Measurements from ENCODE around the gene ATP8B4. TPM values are rescaled to one million over a fixed set of nuclear protein-coding genes. Genes with fewer than 3 reads are reported as not detected.
A peak's percentile ranks its signal among the peaks of the same experiment; 100 is the strongest.

ATP8B4 gene
- total RNA-seq, 1 donor from 2014 or later: 0.56 TPM

- no peak for ATAC-seq
These were observed 191.7 kb downstream of the ATP8B4 start for GRCh38 chr15:49927189-49927861.

DNA sequence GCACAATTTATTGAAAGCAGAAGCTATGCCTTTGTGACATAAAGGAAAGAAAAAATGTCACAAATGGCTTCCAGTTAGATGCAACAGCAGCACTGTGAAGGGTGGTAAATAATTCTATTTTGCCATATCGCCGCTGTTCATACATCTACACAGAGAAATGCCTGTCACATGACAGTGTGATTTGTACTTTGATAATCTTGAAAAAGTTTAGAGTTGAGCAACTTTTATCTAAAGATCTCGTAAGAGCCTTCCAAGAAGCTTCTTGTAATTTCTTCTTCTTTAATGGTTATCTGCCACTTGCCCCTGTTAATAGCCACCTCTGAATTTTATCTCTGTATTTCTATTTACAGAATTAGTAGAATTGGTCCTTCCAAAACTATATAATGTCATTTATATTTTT, 192.3 kb downstream of the ATP8B4 start:
- no peak for ATAC-seq

DNA sequence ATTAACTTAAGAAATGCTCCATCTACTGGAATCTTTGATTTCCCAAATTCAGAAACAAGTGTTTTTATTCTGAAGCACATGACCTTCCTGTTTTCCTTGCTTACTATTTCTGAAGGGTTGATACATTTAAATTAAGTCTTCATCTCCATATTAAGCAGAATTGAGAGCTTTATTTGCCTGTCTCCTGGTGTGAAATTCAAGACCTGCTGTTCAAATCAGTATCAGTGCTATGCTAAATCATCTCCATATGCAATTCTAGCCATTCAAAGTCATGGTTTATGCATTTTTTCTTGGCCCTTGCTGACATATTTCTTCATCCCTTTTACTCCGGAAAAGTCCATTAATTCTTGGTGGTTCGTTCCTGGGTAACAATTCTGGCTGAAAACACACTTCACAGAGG, 195.4 kb downstream of the ATP8B4 start:
- no peak for ATAC-seq

GRCh38 chr15:49919034-49919433, 200.0 kb downstream of the ATP8B4 start:
- no peak for ATAC-seq

- no peak for ATAC-seq
These were observed 200.9 kb downstream of the ATP8B4 start for GRCh38 chr15:49918121-49918520.

DNA sequence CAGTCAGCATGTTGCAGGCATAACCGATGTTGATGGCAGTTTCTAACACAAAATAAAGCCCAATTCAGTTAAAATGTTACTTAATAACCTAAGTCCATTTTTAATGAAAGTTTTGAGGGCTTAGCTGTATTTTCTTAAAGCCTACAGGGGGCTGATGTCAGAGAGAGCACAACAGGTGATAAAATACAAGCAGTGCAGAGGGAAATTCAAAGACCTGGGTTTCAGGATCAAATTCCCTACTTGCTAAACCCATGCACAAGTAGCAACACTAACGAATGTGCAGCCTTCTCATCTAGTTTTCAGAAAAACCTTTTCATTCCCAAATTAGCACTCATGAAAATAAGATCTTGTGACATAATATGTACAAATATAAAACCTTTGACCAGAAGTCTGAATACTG, 202.0 kb downstream of the ATP8B4 start:
- ATAC-seq: no peak

DNA sequence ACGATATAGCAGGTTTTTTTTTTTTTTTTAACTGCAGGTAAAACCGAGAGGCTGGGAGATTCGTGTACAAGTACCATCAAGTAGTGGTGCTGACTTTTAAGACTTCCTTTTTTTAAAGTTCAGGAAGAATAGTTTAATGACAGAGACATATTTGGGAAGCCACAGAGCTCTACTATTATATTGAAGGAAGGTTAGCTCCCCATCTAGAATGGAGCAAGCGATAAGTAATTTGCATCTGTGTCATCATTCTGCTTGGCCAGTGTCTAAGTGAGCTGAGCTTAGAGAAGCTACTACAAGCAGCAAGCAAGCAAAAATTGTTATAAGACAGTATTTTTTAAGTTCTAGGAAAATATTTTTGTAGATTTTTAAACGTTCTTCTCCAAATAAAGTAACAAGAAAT, 203.2 kb downstream of the ATP8B4 start:
- ATAC-seq: no peak

DNA sequence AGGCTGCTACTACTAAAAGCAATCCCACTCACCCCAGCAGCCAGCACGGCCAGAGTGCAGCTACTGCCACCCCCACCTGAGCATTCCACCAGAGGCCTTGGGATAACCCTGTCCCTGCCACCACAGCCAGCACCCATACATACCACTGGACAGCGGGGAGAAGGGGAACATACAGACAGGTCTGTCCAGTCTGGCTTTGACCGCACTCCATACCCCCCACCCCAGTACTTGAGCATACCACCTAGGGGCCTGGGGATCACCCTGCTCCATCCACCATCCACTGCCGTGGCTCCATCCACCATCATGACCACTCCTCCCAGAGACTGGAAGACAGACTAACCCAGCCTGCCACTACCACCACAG, 210.1 kb downstream of the ATP8B4 start:
- no peak for ATAC-seq

DNA sequence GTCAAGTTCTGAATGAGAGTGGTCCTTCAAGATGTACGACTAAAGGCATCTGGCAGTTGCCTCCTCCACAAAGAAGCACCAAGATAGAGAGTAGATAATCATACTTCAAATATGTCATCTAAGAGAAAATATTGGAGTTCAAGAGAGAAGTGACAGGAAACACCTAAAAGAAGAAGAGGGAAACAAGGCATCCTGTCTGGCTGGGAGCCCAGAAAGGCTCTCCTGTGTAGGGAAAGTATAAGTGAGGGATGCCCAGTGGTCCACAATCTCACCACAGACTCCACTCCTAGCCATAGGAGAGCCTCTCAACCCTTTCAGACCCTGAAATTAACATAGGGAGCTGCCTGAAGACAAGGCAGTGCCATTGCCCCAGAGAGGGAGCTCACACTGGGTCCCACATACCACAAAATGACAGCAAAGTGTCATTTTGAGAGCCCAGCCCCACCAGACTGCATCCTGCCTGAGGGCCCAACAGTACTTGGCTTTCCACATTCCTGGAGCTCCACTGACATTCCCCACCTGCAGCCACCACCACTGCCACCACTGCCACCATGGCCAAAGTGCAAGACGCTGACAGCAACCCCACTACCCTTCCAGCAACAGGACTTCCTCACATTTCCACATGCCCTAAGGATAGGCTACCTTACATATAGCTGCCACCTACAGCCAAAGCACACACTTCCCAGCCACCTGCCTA, 210.6 kb downstream of the ATP8B4 start:
- no peak for ATAC-seq

DNA sequence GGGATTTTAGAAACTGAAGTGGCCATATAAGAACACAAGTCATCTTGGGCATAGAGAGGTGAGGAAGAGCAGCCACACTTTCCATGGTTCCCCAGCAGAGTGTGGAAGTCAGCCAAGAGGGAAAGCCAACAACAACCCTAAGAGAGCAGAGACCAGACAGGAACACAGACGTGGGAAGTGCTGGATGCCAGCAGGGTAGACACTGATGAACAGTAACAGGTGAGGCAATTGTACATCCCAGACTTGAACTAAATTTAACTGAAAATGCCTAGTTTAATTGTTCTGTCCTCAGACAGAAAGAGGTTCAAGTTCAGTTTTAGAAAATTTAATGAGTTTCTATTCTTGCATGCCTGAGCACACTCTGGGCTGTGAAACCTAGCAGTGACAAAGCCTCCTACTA, 212.1 kb downstream of the ATP8B4 start:
- no peak for ATAC-seq

DNA sequence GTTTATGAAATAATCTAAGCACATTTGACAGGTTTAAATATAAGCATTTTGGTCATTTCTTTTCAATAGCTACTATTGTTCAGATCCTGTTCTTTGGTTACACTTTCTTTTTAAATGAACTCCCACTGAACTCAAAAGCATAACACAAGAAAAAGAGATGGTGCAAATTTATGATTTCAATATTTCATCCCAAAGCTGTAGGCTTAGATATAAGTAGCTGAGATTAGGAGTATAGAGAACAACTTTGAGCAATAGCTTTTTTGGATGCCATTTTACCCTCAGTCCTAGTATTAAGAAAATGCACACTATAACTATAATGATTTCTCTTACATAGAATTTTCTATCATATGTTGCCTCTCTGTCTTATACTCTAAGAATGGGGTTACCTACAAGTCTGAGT, 213.8 kb downstream of the ATP8B4 start:
- no peak for ATAC-seq

- ATAC-seq: no peak
These were observed 214.7 kb downstream of the ATP8B4 start for GRCh38 chr15:49904296-49904695.

- ATAC-seq: no peak
These were observed 216.1 kb downstream of the ATP8B4 start for GRCh38 chr15:49902685-49903501.

DNA sequence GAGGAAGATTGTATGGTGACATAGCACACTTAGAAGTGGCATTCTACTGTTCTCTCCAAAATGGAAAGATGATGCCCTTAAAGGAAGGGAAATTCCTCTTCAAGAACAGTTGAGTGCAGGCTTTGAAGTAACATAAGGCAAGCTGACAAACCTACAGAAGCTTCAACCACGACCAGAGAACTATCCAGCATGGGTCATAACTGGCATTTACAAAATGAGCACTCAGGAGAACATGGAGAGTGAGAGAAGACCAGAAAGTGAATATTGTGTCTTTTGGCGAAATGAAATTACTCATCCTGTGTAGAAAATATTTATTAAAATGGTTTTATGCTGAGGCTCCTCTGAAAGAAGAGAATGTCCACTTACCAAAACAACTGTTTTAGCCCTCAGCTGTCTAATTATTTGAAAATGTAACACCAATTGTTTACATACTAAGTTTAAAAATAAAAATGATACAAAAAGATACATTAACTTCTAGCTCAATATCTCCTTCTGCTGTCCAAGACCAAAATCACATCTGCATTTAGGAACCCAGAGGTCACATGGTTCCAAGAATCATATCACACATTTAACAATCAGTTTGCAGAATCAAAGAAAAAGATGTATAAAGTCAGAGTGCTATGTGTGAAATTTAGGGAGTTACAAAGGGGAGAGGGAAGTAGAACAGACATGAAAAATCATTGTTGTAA, 216.9 kb downstream of the ATP8B4 start:
- ATAC-seq: no peak

DNA sequence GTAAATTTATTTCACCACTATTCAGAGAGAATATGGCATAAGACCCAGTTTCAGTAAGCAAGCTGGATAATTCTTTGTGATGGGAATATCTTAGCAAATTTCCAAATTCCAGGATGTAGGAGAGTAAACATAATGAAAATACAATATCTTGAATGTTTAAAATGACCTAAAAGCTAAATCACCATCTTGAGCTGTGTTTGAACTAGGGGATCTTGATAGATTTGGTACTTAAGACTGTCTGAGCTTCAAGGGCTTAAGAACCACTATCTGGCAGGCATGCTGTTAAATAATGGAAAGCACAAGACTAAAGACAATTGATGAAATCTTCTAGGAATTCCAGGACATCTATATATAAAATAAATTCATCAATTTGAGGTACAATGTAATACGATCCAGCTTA, 217.7 kb downstream of the ATP8B4 start:
- no peak for ATAC-seq

GRCh38 chr15:49900903-49901235, 218.2 kb downstream of the ATP8B4 start:
- ATAC-seq: no peak

DNA sequence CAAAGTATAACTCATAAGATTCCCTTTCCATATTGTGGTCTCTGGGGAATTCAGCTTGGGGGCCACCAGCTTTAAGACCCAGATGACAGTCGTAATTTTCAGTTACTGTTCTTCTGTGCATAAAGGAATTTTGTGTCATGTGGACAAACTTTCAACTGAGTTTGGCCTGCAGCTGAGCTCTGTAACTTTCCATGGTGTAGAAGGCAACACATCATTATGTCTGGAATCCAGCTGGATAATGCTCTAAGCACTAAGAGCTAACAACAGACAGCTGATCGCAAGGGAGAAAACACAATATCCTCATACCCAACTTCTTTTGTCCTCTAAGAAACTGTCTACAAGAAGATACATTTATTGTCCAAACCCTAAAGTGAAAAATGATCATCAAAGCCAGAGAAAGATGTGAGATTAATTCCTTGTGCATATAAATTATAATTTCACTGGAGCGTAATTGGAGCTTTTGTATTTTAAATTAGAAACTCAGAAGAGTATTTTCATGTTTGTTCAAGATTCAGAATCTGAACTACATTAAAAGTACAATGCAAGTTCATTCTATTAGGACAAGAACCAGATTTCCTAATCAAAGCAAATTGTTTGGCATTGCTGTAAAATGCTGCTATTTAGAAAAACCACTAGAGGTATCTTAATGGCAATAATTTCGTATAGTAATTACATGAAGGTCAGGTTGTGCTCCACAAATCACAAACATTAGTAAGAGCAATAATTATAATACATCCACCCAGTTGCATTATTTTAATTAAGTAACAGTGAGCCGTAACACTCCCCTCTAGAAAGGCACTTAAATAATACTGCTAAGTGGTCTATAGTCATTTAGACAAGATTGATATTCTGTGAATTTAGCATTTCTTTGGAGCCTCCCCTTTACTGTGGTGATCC, 218.8 kb downstream of the ATP8B4 start:
- no peak for ATAC-seq

DNA sequence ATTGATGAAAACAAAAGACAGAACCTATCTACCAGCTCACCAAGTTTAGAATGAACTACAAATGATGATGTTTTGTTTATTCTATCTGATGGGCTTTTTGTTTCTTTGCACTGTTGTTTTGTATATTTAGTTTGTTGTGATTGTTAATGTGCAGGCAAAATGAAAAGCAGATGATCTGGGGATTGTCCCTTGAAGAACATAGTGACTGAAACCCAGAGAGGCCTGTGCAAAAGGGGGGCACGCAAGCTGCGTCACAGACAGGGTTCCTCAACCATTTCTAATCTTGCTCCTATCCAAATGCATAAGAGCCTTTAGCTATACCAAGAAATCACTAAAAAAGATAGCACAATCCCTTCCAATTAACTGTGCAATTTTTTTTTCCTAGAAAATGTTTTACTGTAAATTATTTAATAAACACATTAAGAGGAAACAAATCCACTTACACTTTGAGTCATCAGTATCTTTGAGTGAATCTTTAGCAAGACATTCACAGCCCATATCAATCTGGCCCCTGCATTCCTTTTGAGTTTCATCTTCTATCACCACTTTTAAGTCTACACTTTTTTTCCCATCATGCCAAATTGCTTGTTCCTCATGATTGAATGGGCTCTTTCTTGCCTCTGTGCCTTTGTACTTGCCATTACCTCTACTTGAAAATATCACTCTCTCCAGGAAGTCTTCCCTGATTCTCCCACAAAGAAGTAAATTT, 220.3 kb downstream of the ATP8B4 start:
- no peak for ATAC-seq

DNA sequence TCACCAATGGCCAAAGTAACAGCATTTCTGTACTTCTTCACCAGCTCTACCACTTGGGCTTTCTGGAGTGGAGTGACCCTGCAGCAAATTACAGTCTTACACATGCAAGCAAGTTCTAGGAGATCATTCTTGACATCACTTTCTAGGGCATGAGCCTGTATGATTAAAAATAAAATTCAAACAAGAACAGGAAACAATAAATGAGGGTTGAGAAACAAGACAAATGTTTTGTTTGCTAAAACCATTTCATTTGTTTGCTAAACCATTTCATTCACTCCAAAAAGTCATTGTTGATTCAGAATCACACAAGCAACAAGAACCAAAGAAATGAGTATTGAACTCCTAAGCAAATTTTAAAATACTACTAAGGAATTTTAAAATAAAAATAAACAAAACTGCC, 220.9 kb downstream of the ATP8B4 start:
- no peak for ATAC-seq

DNA sequence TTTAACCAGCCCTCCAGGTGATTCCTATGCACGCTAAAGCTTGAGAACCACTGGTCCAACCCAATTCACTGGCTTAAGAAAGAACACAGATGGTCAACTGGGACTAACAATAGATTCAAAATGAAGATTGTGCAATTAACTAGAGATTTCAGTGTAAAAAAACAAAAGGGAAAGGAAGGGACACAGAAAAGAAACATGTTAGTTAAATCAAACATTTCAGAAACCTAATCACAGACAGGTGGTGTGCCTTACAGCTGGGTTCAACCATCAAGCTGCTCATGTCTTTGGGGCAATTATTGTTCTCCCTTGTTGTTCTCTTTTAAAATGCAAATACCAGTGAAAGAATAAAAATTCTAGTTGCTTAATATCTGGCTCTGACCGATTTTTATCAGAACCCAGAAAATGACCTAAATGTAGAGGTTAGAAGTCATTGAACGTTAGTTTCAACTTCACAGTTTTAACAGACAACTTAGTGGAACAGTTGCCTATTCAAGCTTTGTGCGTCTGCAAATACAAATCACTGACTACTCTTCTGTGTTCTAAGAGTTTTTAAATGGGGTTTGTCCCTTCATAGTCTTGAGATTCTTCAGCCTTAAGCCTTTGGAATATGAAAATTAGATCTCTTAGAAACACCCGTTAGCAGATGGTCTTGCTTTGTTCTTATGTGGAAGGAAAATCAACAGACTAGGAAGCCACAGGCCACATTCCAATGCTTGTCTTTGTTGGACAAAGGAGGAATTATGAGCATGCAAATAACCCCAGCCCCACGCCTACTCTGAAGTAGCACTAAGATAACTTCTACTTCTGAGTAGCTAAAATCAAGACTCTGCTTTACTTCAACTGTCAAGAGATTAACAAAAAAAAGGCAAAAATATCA, 223.4 kb downstream of the ATP8B4 start:
- ATAC-seq: no peak

- ATAC-seq: peak; percentile 65
These were observed 228.3 kb downstream of the ATP8B4 start for GRCh38 chr15:49890689-49891088.

Measured in esophagus mucosa (tissue), 1 donor.